A673 (cell line): ENCODE results near the gene FAM83F.

ENCODE experiments used
- CTCF ChIP-seq: fragments of 300-800, 200-600 bp; sonication (generic); conservative IDR thresholded peaks from 2 replicates; pipeline ENCODE4 v1.5.1; 2017; ENCODE audit warnings: low read depth, mild to moderate bottlenecking, antibody characterized with exemption, low read length, moderate library complexity, mixed read lengths
- EZH2 ChIP-seq: fragments of 200-600 bp; sonication (generic); IDR thresholded peaks from 2 replicates; pipeline ENCODE4 v1.6.1; 2017; ENCODE audit warnings: borderline replicate concordance, low read depth, mild to moderate bottlenecking, mixed read lengths, antibody characterized with exemption, low read length; ENCODE audit not compliant: poor library complexity, severe bottlenecking

- no peak for TF ChIP-seq CTCF
- no peak for TF ChIP-seq EZH2
Observed at GRCh38 chr22:39967103-39967829, 27.5 kb upstream of the FAM83F start.
